SIG-M5 (cell line): Measurements from ENCODE around the gene DOC2A.
A peak's percentile ranks its signal among the peaks of the same experiment; 100 is the strongest.

ENCODE experiments used
- DNase-seq: peaks from one replicate; lab custom pipeline; 2025; lab: John Stamatoyannopoulos, UW

DOC2A gene

DNA sequence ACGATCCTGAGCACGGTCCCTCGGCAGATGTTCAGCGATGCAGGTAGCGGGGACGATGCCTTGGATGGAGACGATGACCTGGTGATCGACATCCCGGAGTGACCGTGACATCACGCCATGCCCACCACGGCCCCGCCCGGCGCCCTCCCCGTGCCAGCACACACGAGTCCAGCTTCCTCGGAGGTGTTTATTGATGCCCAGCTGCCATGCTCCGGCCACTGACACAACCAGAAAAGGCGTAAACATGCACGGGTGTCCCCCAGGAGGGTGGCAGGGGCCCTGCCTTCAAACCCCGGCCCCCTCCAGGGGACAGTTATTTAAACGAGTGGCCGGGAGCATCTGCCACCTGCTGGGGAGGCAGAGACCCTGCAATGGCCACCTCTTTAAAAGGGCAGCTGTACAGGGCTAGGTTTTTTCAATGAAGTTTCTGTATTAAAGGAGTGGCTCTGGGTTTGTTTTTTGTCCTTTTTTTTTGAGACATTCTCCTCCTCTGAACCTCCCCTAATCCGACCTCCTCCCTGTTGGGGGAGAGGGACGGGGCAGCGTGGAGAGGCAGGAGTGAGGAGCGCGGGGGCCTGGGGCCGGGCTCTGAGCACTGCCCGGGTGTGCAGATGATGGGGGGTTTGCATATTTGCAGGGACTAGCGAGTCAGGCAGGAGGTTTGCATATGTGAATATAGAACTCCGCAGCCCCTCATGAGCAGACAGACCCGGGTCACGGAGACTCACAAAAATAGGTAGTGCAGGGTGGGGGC lies 5.3 kb downstream of the DOC2A start:
- no peak for DNase-seq

DNA sequence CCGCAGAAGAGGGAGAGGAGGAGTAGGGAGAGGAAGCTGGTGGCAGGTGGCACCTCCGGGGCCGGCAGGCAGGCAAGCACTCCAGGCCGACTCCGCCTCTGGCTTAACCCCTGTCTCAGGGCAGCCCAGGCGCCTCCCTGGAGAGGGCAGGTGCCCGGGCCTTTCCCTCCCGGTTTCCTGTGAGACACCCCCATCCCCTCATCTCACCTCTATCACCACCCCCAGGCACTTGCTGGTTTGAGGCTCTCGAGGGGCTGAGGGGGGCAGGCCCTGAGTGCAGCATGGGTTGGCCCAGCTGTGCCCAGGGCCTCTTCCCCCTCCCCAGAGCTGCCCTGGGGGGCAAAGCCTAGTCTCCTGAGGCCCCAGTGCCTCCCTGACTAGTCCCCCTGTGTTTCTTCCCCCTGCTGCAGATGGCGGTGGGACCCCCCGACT lies 6.0 kb downstream of the DOC2A start:
- no peak for DNase-seq

DNA sequence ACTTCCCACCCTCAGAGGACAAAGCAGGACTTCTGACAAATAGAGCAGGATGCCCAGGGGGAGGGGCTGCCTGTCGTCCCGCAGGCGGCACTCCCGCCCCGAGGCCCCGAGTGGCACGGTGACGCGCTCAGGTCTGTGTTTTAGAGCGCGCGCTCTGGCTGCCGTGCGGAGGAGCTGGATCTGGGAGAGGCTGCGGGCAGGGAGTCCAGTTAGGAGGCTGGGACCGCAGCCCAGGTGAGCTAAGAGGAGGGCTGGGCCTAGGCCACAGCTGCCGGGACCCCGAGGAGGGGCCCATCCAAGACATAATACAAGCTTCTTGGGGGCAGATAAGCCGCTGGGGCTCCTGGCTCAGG lies 6.4 kb downstream of the DOC2A start:
- no peak for DNase-seq

DNA sequence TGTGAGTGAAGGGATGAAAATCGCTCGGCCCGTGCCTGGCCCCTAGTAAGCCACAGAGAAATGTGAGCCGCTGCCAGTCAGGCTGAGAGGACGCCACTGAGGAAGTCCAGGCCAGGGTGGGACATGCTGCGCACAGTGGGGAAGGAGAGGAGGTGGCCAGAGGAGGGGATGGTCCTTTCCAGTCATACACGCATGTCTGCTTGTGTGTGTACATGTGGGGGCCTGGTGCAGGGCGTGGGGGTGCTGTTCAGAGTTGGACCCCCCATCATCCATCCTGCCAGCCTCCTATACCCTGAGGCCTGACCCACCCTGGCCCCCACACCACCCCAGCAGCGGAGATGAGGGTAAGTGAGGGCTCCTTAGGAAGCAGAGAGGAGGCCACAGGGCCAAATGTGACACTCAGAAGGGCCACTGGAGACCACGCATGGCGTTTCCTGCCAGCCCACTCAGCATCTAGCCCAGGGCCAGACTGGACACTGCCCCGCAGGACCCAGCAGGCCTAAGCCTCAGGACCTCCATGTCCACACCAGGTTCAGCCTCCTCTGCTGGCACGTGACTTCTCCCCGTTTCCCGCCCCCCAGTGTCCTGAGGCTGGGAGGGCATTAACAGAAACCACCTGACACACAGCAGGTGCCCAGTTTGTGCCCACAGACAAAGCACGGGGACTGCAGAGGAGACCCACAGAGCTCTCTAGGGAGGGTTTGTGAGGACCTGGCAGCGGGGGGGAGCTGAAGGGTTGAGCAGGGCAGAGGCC lies 7.0 kb downstream of the DOC2A start:
- no peak for DNase-seq

DNA sequence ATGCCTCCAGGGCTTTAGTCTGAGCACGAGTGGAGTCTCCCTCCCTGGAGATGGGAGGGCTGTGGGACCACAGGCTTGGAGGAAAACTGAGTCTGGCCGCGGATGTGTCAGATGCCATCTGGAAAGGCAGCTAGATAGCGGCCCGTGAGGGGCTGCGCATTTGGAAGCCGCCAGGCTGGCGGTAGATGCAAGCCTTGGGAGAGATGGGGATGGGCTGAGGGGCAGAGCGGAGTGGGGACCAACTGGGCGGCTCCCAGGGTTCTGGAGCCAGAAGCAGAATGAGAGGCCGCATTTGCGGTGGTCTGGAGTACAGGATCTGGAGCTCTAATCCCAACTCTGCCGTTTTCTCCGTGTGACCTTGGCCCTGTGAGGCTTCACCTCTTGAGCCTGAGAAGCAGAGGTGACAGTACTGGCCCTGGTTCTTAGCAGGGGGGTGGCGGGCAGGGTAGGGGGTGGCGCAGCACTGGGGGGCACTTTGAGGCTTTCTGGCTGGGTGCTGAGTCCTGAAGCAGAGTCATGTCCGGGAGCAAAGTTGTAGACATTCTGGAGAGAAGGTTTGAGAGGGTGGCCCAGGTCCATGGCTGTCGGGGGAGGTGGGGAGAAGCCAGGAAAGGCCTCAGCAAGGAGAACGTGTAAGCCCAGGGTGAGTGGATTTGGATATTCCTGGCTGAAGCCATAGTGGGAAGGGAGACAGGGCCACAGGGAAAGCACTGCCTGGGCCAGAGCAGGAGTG lies 8.0 kb downstream of the DOC2A start:
- DNase-seq, result no peak

DNA sequence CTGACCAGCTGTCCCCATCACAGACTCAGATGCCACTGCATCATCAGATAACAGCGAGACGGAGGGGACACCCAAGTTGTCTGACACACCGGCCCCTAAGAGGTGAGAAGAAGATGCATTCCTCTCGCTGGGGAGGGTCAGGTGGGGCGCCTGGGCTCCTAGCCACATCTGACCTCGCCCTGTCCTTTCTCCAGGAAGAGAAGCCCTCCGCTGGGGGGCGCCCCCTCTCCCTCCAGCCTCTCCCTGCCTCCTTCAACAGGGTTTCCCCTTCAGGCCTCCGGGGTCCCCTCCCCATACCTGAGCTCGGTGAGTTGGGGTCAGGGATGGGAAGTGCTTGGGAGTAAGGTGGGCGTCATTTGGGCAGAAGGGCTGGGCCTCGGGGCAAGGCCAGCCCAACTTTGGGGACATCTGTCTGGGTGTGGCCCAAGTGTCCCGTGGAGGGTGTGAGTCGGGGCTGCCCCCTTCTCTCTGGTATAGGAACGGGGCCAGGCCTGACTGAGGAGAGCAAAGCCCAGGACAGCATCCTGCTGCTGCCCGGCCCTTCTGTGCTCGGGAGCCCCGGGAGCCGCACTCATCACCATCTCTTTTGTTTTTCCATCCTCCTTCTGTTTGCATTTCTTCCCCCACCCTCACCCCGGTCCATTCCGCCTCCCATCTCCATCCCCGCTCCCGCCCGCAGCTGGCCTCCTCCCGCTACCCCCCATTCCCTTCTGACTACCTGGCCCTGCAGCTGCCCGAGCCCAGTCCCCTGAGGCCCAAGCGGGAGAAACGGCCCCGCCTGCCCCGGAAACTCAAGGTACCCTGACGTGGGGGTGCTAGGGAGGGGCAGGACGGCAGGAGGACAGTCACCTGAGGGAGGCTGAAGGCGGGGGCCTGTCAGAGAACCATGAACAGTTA lies 9.8 kb downstream of the DOC2A start:
- no peak for DNase-seq

DNA sequence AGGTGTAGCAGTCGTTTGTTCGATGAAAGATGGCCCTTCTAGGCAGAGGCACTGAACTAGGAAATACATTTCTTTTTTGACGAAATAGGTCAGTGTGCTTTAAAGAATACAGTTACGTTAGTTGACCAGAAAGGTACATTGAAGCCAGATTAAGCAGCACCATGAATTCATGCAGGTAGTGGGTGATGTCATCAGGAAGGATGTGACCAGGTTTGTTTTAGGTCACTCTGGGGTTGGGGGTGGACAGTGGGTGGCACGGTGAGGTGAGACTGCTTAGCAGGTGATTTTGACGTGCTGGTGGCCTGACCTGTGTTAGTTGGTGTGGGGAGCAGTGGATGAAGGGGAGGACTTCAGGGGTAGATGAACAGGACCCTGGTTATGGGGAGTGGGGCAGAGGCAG lies 11.2 kb downstream of the DOC2A start:
- no peak for DNase-seq

DNA sequence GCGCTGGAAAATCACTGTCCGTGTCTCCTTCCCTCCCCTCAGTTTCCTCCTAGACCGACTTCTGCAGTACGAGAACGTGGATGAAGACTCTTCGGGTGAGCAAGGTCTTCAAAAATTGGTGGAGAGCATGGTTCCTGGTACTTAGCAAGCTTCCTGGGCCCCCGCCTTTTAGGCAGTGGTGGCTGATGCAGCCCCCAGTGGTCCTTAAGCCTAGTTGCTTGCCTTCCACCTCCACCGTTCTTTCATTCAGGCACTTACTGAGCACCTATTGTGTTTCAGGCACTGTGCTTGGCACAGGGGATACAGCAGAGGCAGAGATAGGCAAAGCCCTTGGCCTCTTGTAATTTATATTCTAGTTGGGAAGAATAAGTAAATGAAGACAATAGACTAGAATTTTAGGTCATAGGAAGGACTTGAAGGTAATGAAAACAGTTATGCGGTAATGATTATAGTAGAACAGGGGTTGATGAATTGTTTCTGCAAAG lies 14.0 kb downstream of the DOC2A start:
- no peak for DNase-seq

DNA sequence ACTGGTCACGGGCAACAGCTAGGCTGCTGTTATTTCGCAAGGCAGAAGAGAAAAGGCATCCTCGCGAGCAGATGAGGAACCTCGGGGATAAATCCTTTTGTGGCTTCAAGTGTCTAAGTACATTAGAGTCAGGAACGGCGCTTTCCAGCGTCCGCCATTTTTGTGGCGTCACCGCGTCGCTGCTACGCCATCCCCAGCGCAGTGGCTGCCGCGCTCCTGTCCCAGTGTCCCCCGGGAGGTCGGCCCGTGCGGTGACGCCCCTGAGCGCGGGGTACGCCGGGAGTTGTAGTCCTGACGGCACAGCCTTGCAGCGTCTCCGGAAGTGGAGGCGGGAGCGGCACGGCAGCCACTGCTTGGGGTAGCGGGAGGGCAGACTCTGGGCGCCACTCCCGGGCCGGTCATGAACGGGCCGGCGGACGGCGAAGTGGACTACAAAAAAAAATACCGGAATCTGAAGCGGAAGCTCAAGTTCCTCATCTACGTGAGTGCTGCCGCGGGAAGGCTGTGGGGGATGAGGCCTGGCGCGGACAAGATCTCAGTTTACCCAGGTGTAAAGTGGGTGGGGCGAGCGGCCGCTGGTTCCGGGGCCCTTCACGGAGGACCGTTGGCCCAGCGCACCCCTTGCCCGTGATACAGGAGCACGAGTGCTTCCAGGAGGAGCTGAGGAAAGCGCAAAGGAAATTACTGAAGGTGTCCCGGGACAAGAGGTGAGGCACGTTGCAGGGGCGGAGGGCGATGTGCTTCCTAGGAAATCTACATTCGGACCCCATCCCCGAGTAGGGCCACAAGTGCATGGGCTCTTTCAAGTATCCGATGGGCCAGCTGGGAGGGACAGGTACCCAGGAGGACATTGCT lies 14.7 kb downstream of the DOC2A start, which contains the start of gene INO80E:
Gene INO80E (plus strand): TSS at position 331 of the 855 bp plus-strand sequence. CDS start 70 bp downstream, at position 401.
- DNase-seq, result peak; percentile 70

DNA sequence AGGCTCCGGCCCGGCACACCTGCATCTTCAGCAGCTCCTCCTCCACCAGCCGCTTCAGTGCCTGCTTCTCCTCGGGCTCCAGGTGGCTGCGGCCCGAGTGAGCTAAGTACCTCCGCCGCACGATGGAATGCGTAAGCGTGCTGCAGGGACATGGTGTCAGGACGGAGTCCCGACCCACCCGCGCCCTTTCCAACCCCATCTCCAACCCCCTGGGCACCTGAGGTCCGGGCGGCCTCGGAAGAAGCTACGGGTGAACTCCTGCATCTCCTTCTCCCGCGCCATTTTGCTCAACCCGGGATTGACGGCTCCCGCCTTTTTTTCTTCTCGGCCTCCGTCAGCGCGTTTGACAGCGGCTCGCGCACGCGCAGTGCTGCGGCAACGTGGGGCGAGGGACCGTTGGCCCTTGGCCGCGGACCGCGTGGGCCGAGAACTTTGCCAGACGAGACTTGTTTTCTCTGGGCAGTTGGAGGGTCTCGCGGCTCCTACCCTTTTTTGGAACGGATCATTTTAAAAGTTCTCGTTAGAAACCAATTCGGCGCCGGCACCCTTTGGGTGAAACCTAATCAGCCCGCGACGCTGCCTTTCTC lies 15.4 kb downstream of the DOC2A start, which contains the start of gene HIRIP3:
Gene HIRIP3 (minus strand): TSS at position 294 of the 587 bp plus-strand sequence. CDS start 12 bp downstream, at position 282.
- no peak for DNase-seq

DNA sequence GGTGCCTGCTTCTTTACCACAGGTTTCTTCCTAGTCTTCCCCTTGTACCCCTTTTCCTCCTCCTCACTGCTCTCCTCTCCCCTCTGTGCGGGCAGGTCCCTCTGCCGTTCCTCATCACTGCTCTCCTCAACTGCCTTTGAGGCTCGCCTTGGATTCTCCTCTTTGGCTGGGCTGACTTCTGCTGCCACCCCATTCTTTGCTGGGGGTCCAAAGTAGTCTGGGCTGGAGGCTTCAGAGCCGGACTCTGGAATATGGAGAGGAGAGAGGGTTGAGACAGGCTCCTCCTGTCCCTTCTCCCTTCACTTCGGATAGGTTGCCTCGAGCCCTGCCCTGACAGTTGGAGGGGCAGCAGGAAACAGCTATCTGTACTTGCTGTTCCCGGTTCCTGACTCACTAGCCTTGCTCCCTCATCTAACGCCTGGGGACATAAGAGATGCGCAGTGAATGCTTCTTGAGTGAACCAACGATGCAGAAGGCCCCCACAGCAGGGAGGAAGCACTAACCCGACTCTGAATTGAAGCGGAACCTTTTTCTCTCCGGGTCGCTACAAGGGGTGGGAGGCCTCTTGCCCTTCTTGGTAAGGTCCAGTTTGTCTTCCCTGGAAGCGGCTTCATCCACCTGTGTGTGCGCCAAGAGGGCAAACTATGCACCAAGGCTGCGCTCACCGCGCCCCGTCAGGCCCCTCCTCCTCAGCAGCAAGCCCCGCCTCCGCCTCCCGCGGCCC lies 16.1 kb downstream of the DOC2A start:
- DNase-seq, result no peak

DNA sequence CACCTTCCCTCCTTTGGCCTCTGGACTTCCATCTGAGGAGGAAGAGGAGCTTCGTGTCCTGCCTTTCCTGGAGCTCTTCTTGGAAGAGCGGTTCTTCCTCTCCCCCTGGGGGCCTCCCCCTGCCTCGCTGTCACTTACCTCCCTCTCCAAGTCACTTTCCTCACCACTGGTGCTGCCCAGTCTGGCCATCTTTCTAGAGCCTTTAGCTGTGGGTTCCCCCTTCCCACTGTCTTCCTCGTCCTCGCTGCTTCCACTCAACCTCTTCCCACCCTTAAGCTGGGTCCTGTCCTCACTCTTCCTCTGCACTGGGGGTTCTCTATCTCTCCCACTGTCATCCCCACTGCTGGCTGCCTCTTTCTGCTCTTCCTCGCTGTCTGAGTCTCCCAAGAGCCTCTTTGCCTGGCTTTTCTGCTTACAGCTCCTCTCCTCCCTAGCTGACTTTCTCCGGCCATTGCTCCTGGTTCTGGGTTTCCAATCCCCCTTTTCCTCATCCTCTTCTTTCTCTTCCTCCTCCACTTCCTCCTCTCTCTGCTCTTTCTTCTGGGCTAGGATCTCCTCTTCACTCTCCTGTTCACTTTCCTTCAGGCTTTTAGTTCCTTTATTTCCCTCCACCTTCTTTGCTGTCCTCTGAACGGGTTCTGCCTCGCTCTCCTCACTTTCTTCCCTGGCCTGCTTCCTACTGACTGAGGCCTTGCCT lies 16.8 kb downstream of the DOC2A start:
- DNase-seq, result no peak

DNA sequence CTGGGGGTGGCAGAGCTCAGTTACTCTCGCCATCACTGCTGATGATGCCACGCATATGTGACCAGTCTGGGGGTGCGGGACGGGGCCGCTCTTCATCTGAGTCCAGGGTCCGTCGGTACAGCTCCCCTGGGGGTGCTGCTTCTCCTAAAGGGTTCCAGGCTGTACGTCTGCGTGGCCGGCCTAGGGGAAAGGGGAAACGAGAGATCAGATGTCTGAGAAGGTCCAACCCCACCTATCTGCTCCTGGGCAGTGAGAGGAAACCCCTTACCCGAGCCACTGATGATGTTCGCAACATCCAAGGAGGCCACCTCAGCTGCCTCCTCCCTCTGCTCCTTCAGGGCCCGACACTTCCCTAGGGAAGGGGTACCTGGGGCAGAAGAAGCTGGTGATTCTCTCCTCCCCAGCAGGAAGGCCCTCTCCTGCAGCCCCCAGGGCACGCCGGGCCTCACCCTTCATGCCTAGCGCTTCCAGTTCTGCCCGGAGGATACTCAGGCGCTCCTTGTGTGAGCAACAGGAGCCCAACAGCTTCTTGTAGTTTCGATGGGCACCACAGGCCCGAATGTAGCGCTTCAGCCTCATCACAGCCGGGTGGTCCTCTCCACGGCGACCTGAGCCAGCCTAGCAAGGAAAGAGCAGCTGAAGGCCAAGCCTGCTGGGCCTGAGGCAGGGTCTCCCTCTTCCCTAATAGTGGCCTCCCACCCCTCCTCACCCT lies 17.5 kb downstream of the DOC2A start:
- DNase-seq, result no peak

DNA sequence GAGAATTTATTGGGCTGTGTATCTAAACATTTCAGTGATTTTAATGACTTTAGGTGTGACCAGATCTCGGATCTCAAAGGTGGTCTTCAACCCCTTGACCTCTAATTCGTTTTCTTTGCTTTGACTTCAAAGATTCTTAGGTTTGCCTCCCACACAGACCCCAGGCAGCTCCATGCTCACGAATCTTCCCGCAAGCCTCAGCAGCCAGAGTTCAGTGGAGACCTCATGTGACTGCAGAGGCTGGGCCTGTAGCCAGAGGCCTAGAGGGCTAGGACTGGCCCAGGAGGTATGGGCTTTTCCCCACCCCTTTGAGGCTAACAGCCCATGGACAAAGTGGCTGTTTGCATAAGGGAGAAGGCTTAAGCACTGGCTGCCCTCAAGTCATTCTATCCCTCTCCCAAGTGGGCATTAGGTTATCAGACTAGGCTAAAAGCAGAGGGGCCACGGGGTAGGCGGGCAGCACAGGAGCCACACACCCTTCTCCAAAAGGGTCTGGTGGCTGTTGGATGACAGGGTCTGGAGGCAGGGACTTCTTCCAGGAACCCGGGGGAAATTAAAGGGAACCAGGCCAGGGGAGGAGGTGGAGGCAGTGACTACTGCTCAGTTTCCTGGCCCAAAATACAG lies 18.4 kb downstream of the DOC2A start:
- no peak for DNase-seq

DNA sequence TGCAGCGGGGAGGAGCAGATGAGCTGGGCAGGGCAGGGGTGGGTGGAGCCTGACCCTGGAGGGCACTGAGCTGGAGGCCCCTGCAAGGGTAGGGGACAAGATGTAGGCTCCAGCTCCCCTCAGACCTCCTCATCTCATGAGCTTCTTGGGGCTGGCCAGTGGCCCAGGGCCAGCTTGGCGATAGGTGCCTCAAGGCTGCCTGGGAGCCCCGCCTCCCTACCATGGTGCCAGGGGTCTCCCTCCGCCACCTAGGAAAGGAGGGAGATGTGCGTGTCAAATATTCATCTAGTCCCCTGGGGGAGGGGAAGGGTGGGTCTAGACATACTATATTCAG lies 19.3 kb downstream of the DOC2A start:
- DNase-seq, result no peak

DNA sequence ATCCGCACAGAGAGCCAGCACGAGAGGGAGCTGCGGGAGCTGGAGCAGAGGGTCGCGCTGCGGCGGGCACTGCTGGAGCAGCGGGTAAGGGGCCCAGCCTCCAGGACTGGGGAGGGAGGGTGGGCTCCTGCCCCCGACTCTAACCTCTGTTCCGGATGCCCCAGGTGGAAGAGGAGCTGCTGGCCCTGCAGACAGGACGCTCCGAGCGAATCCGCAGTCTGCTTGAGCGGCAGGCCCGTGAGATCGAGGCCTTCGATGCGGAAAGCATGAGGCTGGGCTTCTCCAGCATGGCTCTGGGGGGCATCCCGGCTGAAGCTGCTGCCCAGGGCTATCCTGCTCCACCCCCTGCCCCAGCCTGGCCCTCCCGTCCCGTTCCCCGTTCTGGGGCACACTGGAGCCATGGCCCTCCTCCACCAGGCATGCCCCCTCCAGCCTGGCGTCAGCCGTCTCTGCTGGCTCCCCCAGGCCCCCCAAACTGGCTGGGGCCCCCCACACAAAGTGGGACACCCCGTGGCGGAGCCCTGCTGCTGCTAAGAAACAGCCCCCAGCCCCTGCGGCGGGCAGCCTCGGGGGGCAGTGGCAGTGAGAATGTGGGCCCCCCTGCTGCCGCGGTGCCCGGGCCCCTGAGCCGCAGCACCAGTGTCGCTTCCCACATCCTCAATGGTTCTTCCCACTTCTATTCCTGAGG lies 19.8 kb downstream of the DOC2A start:
- DNase-seq, result no peak

DNA sequence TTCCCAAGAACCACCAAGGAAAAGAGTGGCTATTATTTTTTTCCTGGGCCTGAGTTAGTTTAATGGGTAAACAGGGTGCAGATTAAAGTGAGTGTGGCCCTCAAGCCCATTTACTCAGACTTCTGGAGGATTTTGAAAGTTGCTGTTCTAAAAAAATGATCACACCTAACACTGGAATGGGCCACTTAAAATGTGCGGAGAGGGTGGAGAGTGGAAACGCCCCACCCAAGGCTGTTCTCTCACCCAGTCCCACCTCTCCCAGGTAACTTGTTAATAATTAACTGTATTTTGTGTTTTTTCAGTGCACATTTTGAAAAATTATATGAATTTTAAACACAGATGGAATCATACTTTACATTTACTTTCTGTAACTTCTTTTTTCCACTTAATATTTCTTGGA lies 20.8 kb downstream of the DOC2A start:
- no peak for DNase-seq
